Loucy (cell line): Measurements from ENCODE around the gene ZCCHC10.

ENCODE experiments used
- H2AFZ ChIP-seq: fragments of 200-600 bp; sonication (generic); 2 replicates; pipeline ENCODE4 v1.6.0; 2016; ENCODE audit warnings: antibody characterized with exemption, mild to moderate bottlenecking, low read length, moderate library complexity
- H3F3A ChIP-seq: fragments of 200-600 bp; 2 replicates; pipeline ENCODE4 v1.6.0; 2016; ENCODE audit warnings: antibody characterized with exemption, low read depth, mild to moderate bottlenecking
- H3K27me3 ChIP-seq: fragments of 200-600 bp; sonication (generic); 2 replicates; pipeline ENCODE4 v1.6.1; 2014; ENCODE audit warnings: low read length, mild to moderate bottlenecking; ENCODE audit not compliant: insufficient read depth, poor library complexity, severe bottlenecking
- H3K36me3 ChIP-seq: fragments of 200-600 bp; sonication (generic); 2 replicates; pipeline ENCODE4 v1.6.1; 2016; ENCODE audit warnings: low read length; ENCODE audit not compliant: insufficient read depth
- H3K4me1 ChIP-seq: fragments of 200-600 bp; sonication (generic); 2 replicates; pipeline ENCODE4 v1.5.1; 2014; ENCODE audit warnings: low read length, mild to moderate bottlenecking; ENCODE audit not compliant: insufficient read depth, poor library complexity, severe bottlenecking
- H3K4me2 ChIP-seq: fragments of 200-600 bp; sonication (generic); 2 replicates; pipeline ENCODE4 v1.6.0; 2014; ENCODE audit warnings: antibody characterized with exemption, low read length, low read depth, mild to moderate bottlenecking; ENCODE audit not compliant: poor library complexity, severe bottlenecking
- H3K4me3 ChIP-seq: fragments of 200-600 bp; sonication (generic); 2 replicates; pipeline ENCODE4 v1.5.1; 2014; ENCODE audit warnings: low read length, mild to moderate bottlenecking, mixed read lengths; ENCODE audit not compliant: poor library complexity, severe bottlenecking
- H3K79me2 ChIP-seq: fragments of 200-600 bp; sonication (generic); 2 replicates; pipeline ENCODE4 v1.6.1; 2014; ENCODE audit warnings: low read length; ENCODE audit not compliant: insufficient read depth
- H3K9ac ChIP-seq: fragments of 200-600 bp; sonication (generic); 2 replicates; pipeline ENCODE4 v1.6.0; 2014; ENCODE audit warnings: mild to moderate bottlenecking, low read depth, low read length, moderate library complexity; ENCODE audit not compliant: poor library complexity, severe bottlenecking
- H3K9me2 ChIP-seq: fragments of 200-600 bp; sonication (generic); replicated peaks from 2 replicates; pipeline ENCODE4 v1.6.1; 2016; ENCODE audit warnings: low read depth, low read length, mixed read lengths
- H3K9me3 ChIP-seq: fragments of 200-600 bp; sonication (generic); 2 replicates; pipeline ENCODE4 v1.6.1; 2014; ENCODE audit warnings: mild to moderate bottlenecking, antibody characterized with exemption, low read length, low read depth; ENCODE audit not compliant: insufficient read depth
- H4K20me1 ChIP-seq: fragments of 200-600 bp; sonication (generic); 2 replicates; pipeline ENCODE4 v1.6.0; 2014; ENCODE audit warnings: antibody characterized with exemption, low read length, mild to moderate bottlenecking; ENCODE audit not compliant: insufficient read depth, poor library complexity, severe bottlenecking
- EZH2phosphoT487 ChIP-seq: fragments of 200-600 bp; IDR thresholded peaks from 2 replicates; pipeline ENCODE4 v1.6.1; 2018; ENCODE audit warnings: antibody characterized with exemption, mild to moderate bottlenecking, moderate library complexity, borderline replicate concordance
- TF ChIP-seq, protein P1 (sequence below): fragments of 200-600 bp; sonication (generic); conservative IDR thresholded peaks from 2 replicates; pipeline ENCODE4 v1.5.1; 2014; ENCODE audit warnings: mild to moderate bottlenecking, antibody characterized with exemption, low read length

Gene ZCCHC10

DNA sequence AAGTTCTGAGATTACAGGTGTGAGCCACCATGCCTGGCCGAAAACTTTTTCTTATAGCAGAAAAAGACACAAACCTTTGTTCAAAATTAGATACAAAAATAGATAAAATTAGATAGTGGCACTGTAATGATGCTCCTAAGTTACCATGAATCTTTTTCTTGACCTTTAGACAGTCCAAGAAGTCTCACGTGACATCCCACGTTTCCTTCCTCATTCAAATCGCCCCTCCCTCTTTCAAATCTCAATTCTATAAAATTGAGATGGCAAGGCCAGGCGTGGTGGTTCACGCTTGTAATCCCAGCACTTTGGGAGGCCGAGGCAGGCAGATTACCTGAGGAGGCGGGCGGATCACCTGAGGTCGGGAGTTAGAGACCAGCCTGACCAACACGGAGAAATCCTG, 7.7 kb upstream of the ZCCHC10 start:
- Histone ChIP-seq H2AFZ (no peak overlapping the region), H3K4me2 (no peak overlapping the region), H3K27me3 (no peaks in the 10 kb centered on the region), H3K36me3 (no peaks in the 10 kb centered on the region), H4K20me1 (no peaks in the 10 kb centered on the region), H3K4me1 (peaks cover 5% of the 10 kb centered on the region), H3K4me3 (no peak overlapping the region), H3K9ac (no peak overlapping the region), H3K79me2 (no peaks in the 10 kb centered on the region), H3F3A (no peaks in the 10 kb centered on the region), H3K9me2 (no peaks in the 10 kb centered on the region), H3K9me3 (no peaks in the 10 kb centered on the region)
- TF ChIP-seq, protein P1, sequence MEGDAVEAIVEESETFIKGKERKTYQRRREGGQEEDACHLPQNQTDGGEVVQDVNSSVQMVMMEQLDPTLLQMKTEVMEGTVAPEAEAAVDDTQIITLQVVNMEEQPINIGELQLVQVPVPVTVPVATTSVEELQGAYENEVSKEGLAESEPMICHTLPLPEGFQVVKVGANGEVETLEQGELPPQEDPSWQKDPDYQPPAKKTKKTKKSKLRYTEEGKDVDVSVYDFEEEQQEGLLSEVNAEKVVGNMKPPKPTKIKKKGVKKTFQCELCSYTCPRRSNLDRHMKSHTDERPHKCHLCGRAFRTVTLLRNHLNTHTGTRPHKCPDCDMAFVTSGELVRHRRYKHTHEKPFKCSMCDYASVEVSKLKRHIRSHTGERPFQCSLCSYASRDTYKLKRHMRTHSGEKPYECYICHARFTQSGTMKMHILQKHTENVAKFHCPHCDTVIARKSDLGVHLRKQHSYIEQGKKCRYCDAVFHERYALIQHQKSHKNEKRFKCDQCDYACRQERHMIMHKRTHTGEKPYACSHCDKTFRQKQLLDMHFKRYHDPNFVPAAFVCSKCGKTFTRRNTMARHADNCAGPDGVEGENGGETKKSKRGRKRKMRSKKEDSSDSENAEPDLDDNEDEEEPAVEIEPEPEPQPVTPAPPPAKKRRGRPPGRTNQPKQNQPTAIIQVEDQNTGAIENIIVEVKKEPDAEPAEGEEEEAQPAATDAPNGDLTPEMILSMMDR: no peak
- no peak for TF ChIP-seq EZH2phosphoT487

DNA sequence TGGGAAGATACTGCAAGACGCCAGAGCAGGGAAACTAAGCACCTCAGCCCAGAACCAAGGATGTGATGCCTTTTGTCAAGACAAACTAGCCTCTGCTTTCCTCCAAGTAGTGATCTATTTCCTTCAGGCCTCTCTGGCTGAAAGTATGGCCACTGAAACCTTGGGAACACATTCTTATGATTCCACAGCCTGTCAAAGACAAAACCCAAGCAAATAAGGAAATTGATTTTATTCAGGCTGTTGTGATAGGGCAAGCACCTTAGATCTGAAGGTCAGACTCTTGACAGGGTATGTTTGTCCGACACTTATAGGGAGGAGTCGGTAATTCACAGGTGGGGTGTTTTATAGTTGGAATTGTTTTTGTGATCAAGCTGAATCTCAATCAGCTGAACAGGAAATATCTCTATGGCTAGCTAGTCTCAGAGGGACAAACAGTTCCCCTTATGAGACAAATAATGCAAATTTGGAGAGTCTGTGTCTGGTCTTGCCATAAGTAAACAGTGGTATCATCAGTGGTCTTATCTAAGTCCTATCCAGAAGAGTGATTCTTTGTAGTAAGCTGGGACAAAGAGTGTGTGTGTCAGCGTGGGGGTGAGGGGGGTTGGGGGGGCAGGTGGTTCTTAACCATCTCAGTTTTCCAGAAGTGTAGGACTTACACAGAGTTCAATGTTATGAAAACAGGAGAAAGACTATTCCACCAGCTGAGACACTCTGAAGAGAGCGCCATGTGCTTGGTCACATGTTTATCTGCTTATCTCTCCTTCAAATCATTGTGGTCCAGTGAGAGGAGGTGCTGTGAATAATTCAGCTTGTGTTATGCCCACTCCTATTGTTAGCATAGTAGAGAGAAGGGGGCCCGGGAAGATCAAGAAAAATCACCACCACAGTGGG, 6.7 kb upstream of the ZCCHC10 start:
- Histone ChIP-seq H3K79me2 (no peaks in the 10 kb centered on the region), H3K9ac (no peak overlapping the region), H2AFZ (peak overlapping the region; percentile 65), H3K27me3 (no peaks in the 10 kb centered on the region), H3K4me2 (peak overlapping the region; percentile 8), H3K9me2 (no peaks in the 10 kb centered on the region), H3K4me1 (peaks cover 5% of the 10 kb centered on the region), H4K20me1 (no peaks in the 10 kb centered on the region), H3F3A (no peaks in the 10 kb centered on the region), H3K9me3 (no peaks in the 10 kb centered on the region), H3K4me3 (no peak overlapping the region), H3K36me3 (no peaks in the 10 kb centered on the region)
- TF ChIP-seq, protein P1: no peak
- TF ChIP-seq EZH2phosphoT487: no peak

DNA sequence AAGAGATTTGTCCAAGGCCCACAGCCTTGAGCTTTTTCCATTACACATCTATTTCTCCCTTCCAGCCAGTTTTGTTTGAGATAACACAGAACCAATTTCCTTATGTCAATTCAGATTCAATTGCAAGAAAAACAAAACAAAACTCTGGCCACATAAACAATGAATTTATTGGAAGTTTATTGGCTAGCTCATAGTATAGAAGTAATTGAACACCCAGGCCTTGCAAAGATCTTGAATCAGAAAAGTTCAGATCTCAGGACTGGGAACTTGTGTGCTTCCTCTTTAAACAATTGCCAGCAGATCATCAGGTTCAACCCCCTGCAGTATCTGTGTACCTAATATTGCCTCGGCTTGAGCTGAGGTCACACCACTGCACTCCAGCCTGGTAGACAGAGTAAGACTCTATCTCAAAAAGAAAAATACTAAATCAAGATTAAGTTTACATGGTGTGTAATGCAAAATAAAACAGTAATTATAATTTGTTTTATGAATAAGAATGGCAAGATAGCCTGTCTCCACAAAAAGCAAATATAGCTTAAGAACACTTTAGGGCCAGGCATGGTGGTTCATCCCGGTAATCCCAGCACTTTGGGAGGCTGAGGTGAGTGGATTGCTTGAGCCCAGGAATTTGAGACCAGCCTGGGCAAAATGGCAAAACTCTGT, 4.1 kb upstream of the ZCCHC10 start:
- H3K36me3 ChIP-seq: no peaks in the 10 kb centered on the region
- H3K79me2 ChIP-seq: peaks cover 6% of the 10 kb centered on the region
- no peaks in the 10 kb centered on the region for H3K27me3 ChIP-seq
- no peaks in the 10 kb centered on the region for H3F3A ChIP-seq
- no peak overlapping the region for H3K9ac ChIP-seq
- no peak overlapping the region for H2AFZ ChIP-seq
- H3K4me2 ChIP-seq: no peak overlapping the region
- TF ChIP-seq, protein P1: no peak
- TF ChIP-seq EZH2phosphoT487: no peak
- H3K4me3 ChIP-seq: no peak overlapping the region
- no peaks in the 10 kb centered on the region for H3K9me2 ChIP-seq
- peaks cover 7% of the 10 kb centered on the region for H3K4me1 ChIP-seq
- H3K9me3 ChIP-seq: no peaks in the 10 kb centered on the region
- no peaks in the 10 kb centered on the region for H4K20me1 ChIP-seq
